Thyroid gland (tissue), 4 donors: ENCODE data around the gene PCID2. TPM values are rescaled to one million over a fixed set of nuclear protein-coding genes. Genes with fewer than 3 reads are reported as not detected.

Experiments used
- DNase-seq, 2 donors: peaks; one replicate each; pipeline ENCODE4 v3.0.0-alpha.2; 2019
- H3K27ac ChIP-seq, 3 donors: fragments of 200-600 bp; sonication (generic); 1 replicate in 2 of 3; 2 replicates in 1 of 3; pipeline ENCODE4 v1.5.1; 2016 to 2019; ENCODE audit warnings: mild to moderate bottlenecking in 1 of 3, moderate library complexity in 1 of 3
- H3K27me3 ChIP-seq: fragments of 200-600 bp; sonication (generic); one replicate; pipeline ENCODE4 v1.5.1; 2019
- H3K36me3 ChIP-seq, 2 donors: fragments of 200-600 bp; sonication (generic); one replicate each; pipeline ENCODE4 v1.5.1; 2016 to 2019
- H3K4me1 ChIP-seq, 2 donors: fragments of 200-600 bp; sonication (generic); one replicate each; pipeline ENCODE4 v1.5.1; 2017 to 2019
- H3K4me3 ChIP-seq, 3 donors: fragments of 200-600 bp; sonication (generic); replicated peaks in 1 of 3; 1 replicate in 2 of 3; 2 replicates in 1 of 3; pipeline ENCODE4 v1.5.1; 2016; ENCODE audit warnings: mild to moderate bottlenecking in 1 of 3
- H3K9me3 ChIP-seq: fragments of 200-600 bp; sonication (generic); one replicate; pipeline ENCODE4 v1.5.1; 2017
- CTCF ChIP-seq, 6 experiments: fragments of 200-600 bp in 3 of 6; fragments of 450-650 bp in 3 of 6; sonication (generic) in 3 of 6; IDR thresholded peaks; one replicate each; pipeline ENCODE4 v1.5.1; 2016 to 2019; ENCODE audit warnings: antibody characterized with exemption in 6 of 6, mild to moderate bottlenecking in 2 of 6, inconsistent platforms in 1 of 6, moderate library complexity in 1 of 6
- POLR2A ChIP-seq, 2 donors: fragments of 450-650 bp; IDR thresholded peaks; one replicate each; pipeline ENCODE4 v1.6.1; 2017; ENCODE audit warnings: antibody characterized with exemption in 2 of 2, mild to moderate bottlenecking in 2 of 2, moderate library complexity in 1 of 2
- WGBS, 2 donors: methylation state at CpG; one replicate each; pipeline ENCODE4 v1.1.5; 2017; 5-methylcytosine and 5-hydroxymethylcytosine counted together
- intact Hi-C: fragments of 100-400 bp; cut with DNase I; formaldehyde crosslinking; loops from one replicate; pipeline ENCODE4 v1.15.1; 2023
- total RNA-seq, 4 donors: library from RNA; depleted of rRNA; stranded (reverse); fragments of >200 nt; gene quantifications; one replicate each; pipeline ENCODE4 v1.2.3, GENCODE V29; 2016

The PCID2 gene
- total RNA-seq, 4 donors from 2014 or later, result 50.5 to 75.6 (median 56.5) TPM

GRCh38 chr13:113182046-113182445 lies 26.4 kb downstream of the PCID2 start:
- WGBS, 2 donors, result 88 to 96% methylated on average over 4 of the region's 4 CpGs
- H3K27me3 ChIP-seq, result no peaks in the 10 kb centered on the region
- no peaks in the 10 kb centered on the region for H3K4me1 ChIP-seq
- H3K36me3 ChIP-seq, result peaks cover 42 to 56% of the 10 kb centered on the region in 2 donors
- TF ChIP-seq POLR2A (IDR thresholded peaks at IDR 0.05) (no peak), CTCF (IDR thresholded peaks at IDR 0.05) (no peak)
- H3K4me3 ChIP-seq, result no peak overlapping the region
- intact Hi-C loops, result no loop called here
- H3K9me3 ChIP-seq, result no peaks in the 10 kb centered on the region
- no peak for DNase-seq
- H3K27ac ChIP-seq, result no peak overlapping the region

- WGBS, 2 donors, result 84 to 85% methylated on average over 26 to 28 of the region's 28 CpGs
- H3K27ac ChIP-seq, result no peak overlapping the region
Observed at GRCh38 chr13:113179374-113180230, 28.9 kb downstream of the PCID2 start.

GRCh38 chr13:113178896-113179167 lies 29.6 kb downstream of the PCID2 start:
- TF ChIP-seq POLR2A (IDR thresholded peaks at IDR 0.05), result no peak
- TF ChIP-seq CTCF (IDR thresholded peaks at IDR 0.05), result no peak
- Histone ChIP-seq H3K9me3 (no peaks in the 10 kb centered on the region), H3K27ac (no peak overlapping the region), H3K4me3 (no peak overlapping the region), H3K4me1 (no peaks in the 10 kb centered on the region), H3K27me3 (no peaks in the 10 kb centered on the region), H3K36me3 (peaks cover 57 to 68% of the 10 kb centered on the region in 2 donors)
- no peak for DNase-seq
- intact Hi-C loops, result no loop called here
- WGBS, 2 donors, result 82 to 86% methylated on average over 3 of the region's 3 CpGs

More at GRCh38 chr13:113179374-113180230, 28.9 kb downstream of the PCID2 start:
- no peaks in the 10 kb centered on the region for H3K27me3 ChIP-seq
- no peak overlapping the region for H3K4me3 ChIP-seq
- no peak for TF ChIP-seq CTCF (IDR thresholded peaks at IDR 0.05)
- TF ChIP-seq POLR2A (IDR thresholded peaks at IDR 0.05), result no peak
- peaks cover 57 to 74% of the 10 kb centered on the region in 2 donors for H3K36me3 ChIP-seq
- DNase-seq, result no peak
- H3K4me1 ChIP-seq, result no peaks in the 10 kb centered on the region
- H3K9me3 ChIP-seq, result no peaks in the 10 kb centered on the region
- intact Hi-C loops, result no loop called here

- H3K36me3 ChIP-seq, result peaks cover 51 to 63% of the 10 kb centered on the region in 2 donors
- H3K4me1 ChIP-seq, result no peaks in the 10 kb centered on the region
- intact Hi-C loops, result no loop called here
- H3K27ac ChIP-seq, result no peak overlapping the region
- 88 to 89% methylated on average over 25 of the region's 25 CpGs for WGBS, 2 donors
- no peak for DNase-seq
- no peak overlapping the region for H3K4me3 ChIP-seq
- H3K27me3 ChIP-seq, result no peaks in the 10 kb centered on the region
- TF ChIP-seq CTCF (IDR thresholded peaks at IDR 0.05) (no peak), POLR2A (IDR thresholded peaks at IDR 0.05) (no peak)
- H3K9me3 ChIP-seq, result no peaks in the 10 kb centered on the region
Observed at GRCh38 chr13:113178070-113178895, 30.2 kb downstream of the PCID2 start.

GRCh38 chr13:113176822-113177221 lies 31.6 kb downstream of the PCID2 start:
- Histone ChIP-seq H3K4me3 (no peak overlapping the region), H3K27ac (no peak overlapping the region), H3K36me3 (peaks cover 51 to 58% of the 10 kb centered on the region in 2 donors), H3K4me1 (peaks cover 2 to 3% of the 10 kb centered on the region in 2 donors), H3K27me3 (no peaks in the 10 kb centered on the region), H3K9me3 (no peaks in the 10 kb centered on the region)
- no peak for DNase-seq
- no peak for TF ChIP-seq POLR2A (IDR thresholded peaks at IDR 0.05)
- TF ChIP-seq CTCF (IDR thresholded peaks at IDR 0.05), result no peak
- intact Hi-C loops, result no loop called here
- 95 to 98% methylated on average over 14 of the region's 14 CpGs for WGBS, 2 donors
